Measurements from ENCODE around the gene NCMAP.

GRCh38 chr1:24656046-24656445 is 100.2 kb downstream of the NCMAP start:
- TF ChIP-seq, protein P1, sequence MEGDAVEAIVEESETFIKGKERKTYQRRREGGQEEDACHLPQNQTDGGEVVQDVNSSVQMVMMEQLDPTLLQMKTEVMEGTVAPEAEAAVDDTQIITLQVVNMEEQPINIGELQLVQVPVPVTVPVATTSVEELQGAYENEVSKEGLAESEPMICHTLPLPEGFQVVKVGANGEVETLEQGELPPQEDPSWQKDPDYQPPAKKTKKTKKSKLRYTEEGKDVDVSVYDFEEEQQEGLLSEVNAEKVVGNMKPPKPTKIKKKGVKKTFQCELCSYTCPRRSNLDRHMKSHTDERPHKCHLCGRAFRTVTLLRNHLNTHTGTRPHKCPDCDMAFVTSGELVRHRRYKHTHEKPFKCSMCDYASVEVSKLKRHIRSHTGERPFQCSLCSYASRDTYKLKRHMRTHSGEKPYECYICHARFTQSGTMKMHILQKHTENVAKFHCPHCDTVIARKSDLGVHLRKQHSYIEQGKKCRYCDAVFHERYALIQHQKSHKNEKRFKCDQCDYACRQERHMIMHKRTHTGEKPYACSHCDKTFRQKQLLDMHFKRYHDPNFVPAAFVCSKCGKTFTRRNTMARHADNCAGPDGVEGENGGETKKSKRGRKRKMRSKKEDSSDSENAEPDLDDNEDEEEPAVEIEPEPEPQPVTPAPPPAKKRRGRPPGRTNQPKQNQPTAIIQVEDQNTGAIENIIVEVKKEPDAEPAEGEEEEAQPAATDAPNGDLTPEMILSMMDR (IDR thresholded peaks at IDR 0.05; ENCODE audit: low read depth, low read length), result no peak
- TF ChIP-seq POLR2A (IDR thresholded peaks at IDR 0.05; ENCODE audit: extremely low read depth, insufficient read length) (no peak), MYC (IDR thresholded peaks at IDR 0.05; ENCODE audit: low read depth, low read length) (no peak)

Data from NB4 (cell line).